HepG2 (cell line): ENCODE measurements around the gene C22orf31. TPM values are rescaled to one million over a fixed set of nuclear protein-coding genes. Genes with fewer than 3 reads are reported as not detected.

Experiments
- CBFB ChIP-seq: sonication (generic); formaldehyde crosslinking; IDR thresholded peaks from 2 replicates; pipeline ENCODE4 v1.4.0; 2020; ENCODE audit warnings: missing genetic modification reagents
- CBX5 ChIP-seq: sonication (generic); formaldehyde crosslinking; IDR thresholded peaks from 2 replicates; pipeline ENCODE4 v1.4.0; 2020; ENCODE audit warnings: missing genetic modification reagents, borderline replicate concordance
- ETV5 ChIP-seq: IDR thresholded peaks from 2 replicates; pipeline ENCODE4 v1.6.1; 2018; ENCODE audit warnings: missing biosample characterization, missing genetic modification reagents, inconsistent platforms, borderline replicate concordance
- GLI4 ChIP-seq: sonication (generic); formaldehyde crosslinking; IDR thresholded peaks from 2 replicates; pipeline ENCODE4 v1.5.1; 2020; ENCODE audit warnings: missing genetic modification reagents, mild to moderate bottlenecking, moderate library complexity, borderline replicate concordance
- IRF2 ChIP-seq: IDR thresholded peaks from 2 replicates; pipeline ENCODE4 v1.6.1; 2018; ENCODE audit warnings: missing genetic modification reagents, missing compliant biosample characterization
- JUND ChIP-seq: sonication (generic); formaldehyde crosslinking; IDR thresholded peaks from 2 replicates; pipeline ENCODE4 v1.8.0; 2022; ENCODE audit warnings: mild to moderate bottlenecking, missing genetic modification reagents
- MAFG ChIP-seq: sonication (generic); formaldehyde crosslinking; IDR thresholded peaks from 2 replicates; pipeline ENCODE4 v1.5.1; 2020; ENCODE audit warnings: mild to moderate bottlenecking, missing genetic modification reagents
- MIER2 ChIP-seq: IDR thresholded peaks from 2 replicates; pipeline ENCODE4 v1.6.1; 2016; ENCODE audit warnings: missing biosample characterization, missing genetic modification reagents
- NFIC ChIP-seq: IDR thresholded peaks from 2 replicates; pipeline ENCODE4 v1.6.1; 2012; ENCODE audit warnings: mild to moderate bottlenecking, low read length, inconsistent platforms
- NR2F1 ChIP-seq, 2 experiments: fragments of 450-650 bp in 1 of 2; formaldehyde crosslinking in 1 of 2; IDR thresholded peaks; 2 replicates each; pipeline versions ENCODE4 v1.5.0 to v1.6.1; 2016 to 2020; ENCODE audit warnings: mild to moderate bottlenecking in 1 of 2, missing compliant biosample characterization in 1 of 2, missing genetic modification reagents in 1 of 2, moderate library complexity in 1 of 2
- PCBP1 ChIP-seq: fragments of 200-400 bp; formaldehyde crosslinking; IDR thresholded peaks from 2 replicates; pipeline ENCODE4 v1.6.1; 2017; ENCODE audit warnings: mild to moderate bottlenecking, low read depth, low read length, borderline replicate concordance
- SKI ChIP-seq: fragments of 450-650 bp; IDR thresholded peaks from one replicate; pipeline ENCODE4 v1.6.1; 2018; ENCODE audit warnings: mild to moderate bottlenecking; ENCODE audit not compliant: partially characterized antibody
- SOX13 ChIP-seq, 3 experiments: fragments of 450-650 bp in 1 of 3; sonication (generic) in 1 of 3; formaldehyde crosslinking in 1 of 3; IDR thresholded peaks in 2 of 3; conservative IDR thresholded peaks in 1 of 3; 2 replicates each; pipeline versions ENCODE4 v1.5.0 to v1.6.1; 2016 to 2020; ENCODE audit warnings: antibody characterized with exemption in 1 of 3, mild to moderate bottlenecking in 1 of 3, missing compliant biosample characterization in 1 of 3, missing genetic modification reagents in 1 of 3, moderate library complexity in 1 of 3
- ZBTB8A ChIP-seq: sonication (generic); formaldehyde crosslinking; IDR thresholded peaks from 2 replicates; pipeline ENCODE4 v1.4.0; 2020; ENCODE audit warnings: mild to moderate bottlenecking, low read depth, missing genetic modification reagents, borderline replicate concordance
- ZNF12 ChIP-seq: sonication (generic); formaldehyde crosslinking; IDR thresholded peaks from 2 replicates; pipeline ENCODE4 v1.5.0; 2020; ENCODE audit warnings: missing genetic modification reagents
- ZNF136 ChIP-seq: sonication (generic); formaldehyde crosslinking; IDR thresholded peaks from 2 replicates; pipeline ENCODE4 v1.8.1; 2022; ENCODE audit warnings: low read depth, mild to moderate bottlenecking, moderate library complexity, missing genetic modification reagents
- ZNF761 ChIP-seq: sonication (generic); formaldehyde crosslinking; conservative IDR thresholded peaks from 2 replicates; pipeline ENCODE4 v1.4.0; 2020; ENCODE audit warnings: mild to moderate bottlenecking, missing genetic modification reagents
- ZNF792 ChIP-seq: IDR thresholded peaks from 2 replicates; pipeline ENCODE4 v1.6.1; 2016
- polyA plus RNA-seq, 8 experiments: library from polyadenylated mRNA; depleted of rRNA in 3 of 8; stranded (reverse) in 7 of 8; unstranded in 1 of 8; fragments of >200 nt; fragmentation: Illumina TruSeq in 4 of 8; extraction: Trizol in 4 of 8; gene quantifications; 2 replicates each; pipeline versions ENCODE4 v1.2.1 to v1.2.3, GENCODE V29; 2011 to 2016; ENCODE audit warnings: low read depth in 4 of 8, missing spikeins in 1 of 8, mixed read lengths in 1 of 8; ENCODE audit not compliant: insufficient read depth in 1 of 8
- total RNA-seq, 5 experiments: library from RNA; depleted of rRNA; stranded (reverse); fragments of >200 nt; fragmentation: Illumina TruSeq; extraction: Trizol; gene quantifications; 2 replicates each; pipeline ENCODE4 v1.2.3, GENCODE V29; 2016; ENCODE audit warnings: low read depth in 1 of 5
- TF ChIP-seq, protein P1 (sequence below): sonication (generic); IDR thresholded peaks from 2 replicates; pipeline ENCODE4 v1.6.1; 2016; ENCODE audit warnings: low read depth, borderline replicate concordance
- TF ChIP-seq, protein P2 (sequence below): IDR thresholded peaks from 2 replicates; pipeline ENCODE4 v1.6.1; 2016; ENCODE audit warnings: missing biosample characterization, missing genetic modification reagents, low read depth
- TF ChIP-seq, protein P3 (sequence below): sonication (generic); formaldehyde crosslinking; IDR thresholded peaks from 2 replicates; pipeline ENCODE4 v1.4.0; 2020; ENCODE audit warnings: missing genetic modification reagents
- TF ChIP-seq, protein P4 (sequence below): sonication (generic); formaldehyde crosslinking; IDR thresholded peaks from 2 replicates; pipeline ENCODE4 v1.4.0; 2020; ENCODE audit warnings: mild to moderate bottlenecking, missing genetic modification reagents
- TF ChIP-seq, protein P5 (sequence below): sonication (generic); formaldehyde crosslinking; IDR thresholded peaks from 2 replicates; pipeline ENCODE4 v1.4.0; 2020; ENCODE audit warnings: low read depth, mild to moderate bottlenecking, missing genetic modification reagents

Gene C22orf31
- total and polyA plus RNA-seq, 2 of the 13 experiments (the other 11 are each of a cell fraction or from before 2014, with no cell fraction given) = not detected

DNA sequence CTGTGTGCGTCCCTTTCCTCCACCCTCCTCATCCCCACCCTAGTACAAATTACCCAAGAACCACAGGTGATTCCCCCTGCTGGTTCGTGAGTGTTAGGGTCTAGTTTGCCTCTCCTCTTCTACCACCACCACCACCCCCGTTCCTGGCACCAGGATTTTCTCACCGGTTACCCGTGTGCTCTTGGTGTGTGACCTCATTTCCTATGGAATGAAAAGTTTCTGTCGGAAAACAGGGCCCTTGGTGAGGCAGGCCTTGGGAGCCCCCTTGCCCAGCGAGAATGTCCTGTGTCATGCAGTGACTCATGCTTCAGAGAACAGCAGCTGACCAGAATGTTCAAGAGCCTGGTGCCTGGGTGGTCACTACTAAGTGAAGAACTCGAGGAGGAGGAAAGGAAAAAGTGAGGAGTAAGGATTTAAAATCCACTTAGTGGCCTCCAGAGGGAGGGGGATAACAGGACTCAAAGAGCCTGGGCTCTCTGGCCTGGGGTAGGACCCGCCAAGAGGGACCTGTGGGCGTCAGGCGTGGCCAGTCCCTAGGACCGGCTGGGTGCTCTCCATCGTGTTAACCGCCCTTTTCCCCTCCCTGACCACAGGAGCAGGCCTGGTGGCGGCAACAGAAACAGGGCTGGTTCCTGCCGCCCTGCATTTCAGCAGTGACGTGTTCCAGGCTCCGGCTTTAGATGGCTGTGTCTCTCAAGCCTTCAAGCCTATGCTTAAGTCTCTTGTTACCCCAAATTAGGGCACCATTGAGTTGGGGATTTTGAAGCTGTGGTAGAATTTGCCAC is 30.2 kb downstream of the C22orf31 start (continued):
- TF ChIP-seq CBFB (CRISPR knock-in tag) (0 out of 2 replicates have a peak, but pooled peaks have one; percentile 20), SKI (peak; percentile 11), ZNF136 (no peak), NR2F1 (CRISPR knock-in tag; IDR thresholded peaks at IDR 0.05) (no peak), ETV5 (CRISPR knock-in tag) (peak; percentile 59; the same call in 1 of the 2 replicates), ZNF12 (CRISPR knock-in tag) (no peak), GLI4 (CRISPR knock-in tag) (no peak), ZBTB8A (no peak), MIER2 (no peak), ZNF792 (peak; percentile 52; the same call in 1 of the 2 replicates), NFIC (no peak), IRF2 (CRISPR knock-in tag) (peak; percentile 50; the same call in 1 of the 2 replicates), SOX13 (IDR thresholded peaks at IDR 0.05) (no peak), SOX13 (CRISPR knock-in tag; conservative IDR thresholded peaks at IDR 0.05 in 1 of 2, IDR thresholded peaks at IDR 0.05 in 1 of 2) (peak in 1 of 2 experiments; percentile 39; a peak in 1 of 4 replicates), CBX5 (CRISPR knock-in tag) (peak; percentile 60; the same call in 1 of the 2 replicates), JUND (CRISPR knock-in tag) (peak; percentile 82), PCBP1 (no peak), ZNF761 (CRISPR knock-in tag) (peak; percentile 71), MAFG (CRISPR knock-in tag) (peak; percentile 76; the same call in 1 of the 2 replicates)
- TF ChIP-seq, protein P1, sequence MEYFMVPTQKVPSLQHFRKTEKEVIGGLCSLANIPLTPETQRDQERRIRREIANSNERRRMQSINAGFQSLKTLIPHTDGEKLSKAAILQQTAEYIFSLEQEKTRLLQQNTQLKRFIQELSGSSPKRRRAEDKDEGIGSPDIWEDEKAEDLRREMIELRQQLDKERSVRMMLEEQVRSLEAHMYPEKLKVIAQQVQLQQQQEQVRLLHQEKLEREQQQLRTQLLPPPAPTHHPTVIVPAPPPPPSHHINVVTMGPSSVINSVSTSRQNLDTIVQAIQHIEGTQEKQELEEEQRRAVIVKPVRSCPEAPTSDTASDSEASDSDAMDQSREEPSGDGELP = peak; percentile 78; the same call in 1 of the 2 replicates
- TF ChIP-seq, protein P2, sequence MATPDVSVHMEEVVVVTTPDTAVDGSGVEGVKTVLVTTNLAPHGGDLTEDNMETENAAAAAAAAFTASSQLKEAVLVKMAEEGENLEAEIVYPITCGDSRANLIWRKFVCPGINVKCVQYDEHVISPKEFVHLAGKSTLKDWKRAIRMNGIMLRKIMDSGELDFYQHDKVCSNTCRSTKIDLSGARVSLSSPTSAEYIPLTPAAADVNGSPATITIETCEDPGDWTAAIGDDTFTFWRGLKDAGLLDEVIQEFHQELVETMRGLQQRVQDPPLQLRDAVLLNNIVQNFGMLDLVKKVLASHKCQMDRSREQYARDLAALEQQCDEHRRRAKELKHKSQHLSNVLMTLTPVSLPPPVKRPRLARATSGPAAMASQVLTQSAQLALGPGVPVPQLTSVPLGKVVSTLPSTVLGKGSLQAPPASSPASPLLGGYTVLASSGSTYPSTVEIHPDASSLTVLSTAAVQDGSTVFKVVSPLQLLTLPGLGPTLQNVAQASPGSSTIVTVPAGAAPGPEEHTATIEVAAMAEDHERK (CRISPR knock-in tag) = no peak
- TF ChIP-seq, protein P3, sequence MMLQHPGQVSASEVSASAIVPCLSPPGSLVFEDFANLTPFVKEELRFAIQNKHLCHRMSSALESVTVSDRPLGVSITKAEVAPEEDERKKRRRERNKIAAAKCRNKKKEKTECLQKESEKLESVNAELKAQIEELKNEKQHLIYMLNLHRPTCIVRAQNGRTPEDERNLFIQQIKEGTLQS = peak; percentile 80; the same call in 1 of the 2 replicates
- TF ChIP-seq, protein P4, sequence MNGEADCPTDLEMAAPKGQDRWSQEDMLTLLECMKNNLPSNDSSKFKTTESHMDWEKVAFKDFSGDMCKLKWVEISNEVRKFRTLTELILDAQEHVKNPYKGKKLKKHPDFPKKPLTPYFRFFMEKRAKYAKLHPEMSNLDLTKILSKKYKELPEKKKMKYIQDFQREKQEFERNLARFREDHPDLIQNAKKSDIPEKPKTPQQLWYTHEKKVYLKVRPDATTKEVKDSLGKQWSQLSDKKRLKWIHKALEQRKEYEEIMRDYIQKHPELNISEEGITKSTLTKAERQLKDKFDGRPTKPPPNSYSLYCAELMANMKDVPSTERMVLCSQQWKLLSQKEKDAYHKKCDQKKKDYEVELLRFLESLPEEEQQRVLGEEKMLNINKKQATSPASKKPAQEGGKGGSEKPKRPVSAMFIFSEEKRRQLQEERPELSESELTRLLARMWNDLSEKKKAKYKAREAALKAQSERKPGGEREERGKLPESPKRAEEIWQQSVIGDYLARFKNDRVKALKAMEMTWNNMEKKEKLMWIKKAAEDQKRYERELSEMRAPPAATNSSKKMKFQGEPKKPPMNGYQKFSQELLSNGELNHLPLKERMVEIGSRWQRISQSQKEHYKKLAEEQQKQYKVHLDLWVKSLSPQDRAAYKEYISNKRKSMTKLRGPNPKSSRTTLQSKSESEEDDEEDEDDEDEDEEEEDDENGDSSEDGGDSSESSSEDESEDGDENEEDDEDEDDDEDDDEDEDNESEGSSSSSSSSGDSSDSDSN (CRISPR knock-in tag) = 0 out of 2 replicates have a peak, but pooled peaks have one; percentile 4
- TF ChIP-seq, protein P5, sequence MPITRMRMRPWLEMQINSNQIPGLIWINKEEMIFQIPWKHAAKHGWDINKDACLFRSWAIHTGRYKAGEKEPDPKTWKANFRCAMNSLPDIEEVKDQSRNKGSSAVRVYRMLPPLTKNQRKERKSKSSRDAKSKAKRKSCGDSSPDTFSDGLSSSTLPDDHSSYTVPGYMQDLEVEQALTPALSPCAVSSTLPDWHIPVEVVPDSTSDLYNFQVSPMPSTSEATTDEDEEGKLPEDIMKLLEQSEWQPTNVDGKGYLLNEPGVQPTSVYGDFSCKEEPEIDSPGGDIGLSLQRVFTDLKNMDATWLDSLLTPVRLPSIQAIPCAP (CRISPR knock-in tag) = no peak
